Smooth muscle cell (in vitro differentiated cells): ENCODE measurements around the gene TTC28. TPM values are rescaled to one million over a fixed set of nuclear protein-coding genes. Genes with fewer than 3 reads are reported as not detected.
A peak's percentile ranks its signal among the peaks of the same experiment; 100 is the strongest.
"Not testable (repeated sequence)": the region's sequence is repeated elsewhere in the genome, so short reads cannot be mapped to it uniquely, and the experiment has no call there.

Experiments used
- DNase-seq: peaks from one replicate; lab custom pipeline; 2025; ENCODE audit not compliant: unreplicated experiment; lab: John Stamatoyannopoulos, UW
- H2AFZ ChIP-seq: fragments of 200-600 bp; sonication (generic); 2 replicates; pipeline ENCODE4 v1.6.0; 2016; ENCODE audit warnings: antibody characterized with exemption, low read depth, mild to moderate bottlenecking
- H3F3A ChIP-seq: fragments of 200-600 bp; sonication (generic); 2 replicates; pipeline ENCODE4 v1.6.0; 2017; ENCODE audit warnings: antibody characterized with exemption, low read depth
- H3K27ac ChIP-seq: fragments of 200-600 bp; sonication (generic); 2 replicates; pipeline ENCODE4 v1.5.1; 2016; ENCODE audit warnings: low read depth, mild to moderate bottlenecking
- H3K27me3 ChIP-seq: fragments of 200-600 bp; sonication (generic); 2 replicates; pipeline ENCODE4 v1.6.1; 2016; ENCODE audit warnings: low read depth, mild to moderate bottlenecking
- H3K36me3 ChIP-seq: fragments of 200-600 bp; sonication (generic); 2 replicates; pipeline ENCODE4 v1.5.1; 2016; ENCODE audit warnings: low read depth
- H3K4me1 ChIP-seq: fragments of 200-600 bp; sonication (generic); 2 replicates; pipeline ENCODE4 v1.5.1; 2016; ENCODE audit warnings: low read depth
- H3K4me2 ChIP-seq: fragments of 200-600 bp; sonication (generic); 2 replicates; pipeline ENCODE4 v1.6.0; 2016; ENCODE audit warnings: mild to moderate bottlenecking
- H3K4me3 ChIP-seq: fragments of 200-600 bp; sonication (generic); 2 replicates; pipeline ENCODE4 v1.5.1; 2016; ENCODE audit warnings: mild to moderate bottlenecking
- H3K79me2 ChIP-seq: fragments of 200-600 bp; sonication (generic); 2 replicates; pipeline ENCODE4 v1.6.0; 2016; ENCODE audit warnings: low read depth, mild to moderate bottlenecking
- H3K9ac ChIP-seq: fragments of 200-600 bp; sonication (generic); 2 replicates; pipeline ENCODE4 v1.6.0; 2016; ENCODE audit warnings: low read depth
- H3K9me3 ChIP-seq: fragments of 200-600 bp; sonication (generic); replicated peaks from 2 replicates; pipeline ENCODE4 v1.5.1; 2016; ENCODE audit warnings: low read depth
- H4K20me1 ChIP-seq: fragments of 200-600 bp; sonication (generic); 2 replicates; pipeline ENCODE4 v1.6.0; 2016; ENCODE audit warnings: low read depth
- CTCF ChIP-seq: fragments of 200-600 bp; sonication (generic); IDR thresholded peaks from 2 replicates; pipeline ENCODE4 v1.5.1; 2017; ENCODE audit warnings: borderline replicate concordance, mild to moderate bottlenecking, antibody characterized with exemption; ENCODE audit not compliant: insufficient read depth, poor library complexity, severe bottlenecking
- WGBS: methylation state at CpG from one replicate; pipeline ENCODE4 v1.1.7; 2016; ENCODE audit warnings: low lambda C conversion rate; 5-methylcytosine and 5-hydroxymethylcytosine counted together
- polyA plus RNA-seq: library from polyadenylated mRNA; unstranded; fragments of >200 nt; fragmentation: Nextera tagmentation; extraction: Ambion mirVana; gene quantifications from 2 replicates; pipeline ENCODE4 v1.2.1, GENCODE V29; 2016
- total RNA-seq: library from RNA; depleted of rRNA; stranded (reverse); fragments of >200 nt; gene quantifications from 2 replicates; pipeline ENCODE4 v1.2.3, GENCODE V29; 2014

TTC28 gene
- total RNA-seq (17.9 and 33.6 TPM in 2 replicates), polyA plus RNA-seq (6.3 and 9.8 TPM in 2 replicates)

- H3K4me3 ChIP-seq, result peak within 1 kb of the TSS; percentile 85
- H3K27me3 ChIP-seq, H3K9me3 ChIP-seq, H3K36me3 ChIP-seq, H3K27ac ChIP-seq, H3F3A ChIP-seq, H3K4me1 ChIP-seq, H3K79me2 ChIP-seq: not testable (repeated sequence)
- H4K20me1 ChIP-seq, result peaks cover 13% of the 10 kb centered on the region
- peak within 1 kb of the TSS; percentile 90 for H2AFZ ChIP-seq
- DNase-seq, result peak; percentile 47
- WGBS, result 9% methylated on average over 88 of the region's 101 CpGs
- H3K9ac ChIP-seq, result peak within 1 kb of the TSS; percentile 73
- peak within 1 kb of the TSS; percentile 85 for H3K4me2 ChIP-seq
These were observed at the start of gene TTC28 for GRCh38 chr22:28679611-28680287. TSS of gene TTC28 (minus strand) at chr22:28679840. CDS start at chr22:28679723, 117 bp downstream.

GRCh38 chr22:28728621-28729313, 49.1 kb upstream of the TTC28 start:
- no peak overlapping the region for H3K4me3 ChIP-seq
- H4K20me1 ChIP-seq, result no peaks in the 10 kb centered on the region
- no peaks in the 10 kb centered on the region for H3K9me3 ChIP-seq
- H3F3A ChIP-seq, result no peaks in the 10 kb centered on the region
- H3K27me3 ChIP-seq, result no peaks in the 10 kb centered on the region
- no peak for TF ChIP-seq CTCF
- DNase-seq, result no peak
- no peak overlapping the region for H2AFZ ChIP-seq
- H3K4me1 ChIP-seq, result no peaks in the 10 kb centered on the region
- no peak overlapping the region for H3K9ac ChIP-seq
- no peaks in the 10 kb centered on the region for H3K36me3 ChIP-seq
- H3K79me2 ChIP-seq, result no peaks in the 10 kb centered on the region
- H3K27ac ChIP-seq, result no peak overlapping the region
- WGBS, result 81% methylated on average over 10 of the region's 10 CpGs
- no peak overlapping the region for H3K4me2 ChIP-seq

GRCh38 chr22:28728002-28728401, 48.4 kb upstream of the TTC28 start:
- no peak for DNase-seq
- no peak overlapping the region for H3K4me3 ChIP-seq
- no peak overlapping the region for H2AFZ ChIP-seq
- TF ChIP-seq CTCF, result no peak
- H3K36me3 ChIP-seq, result no peaks in the 10 kb centered on the region
- H3K79me2 ChIP-seq, result no peaks in the 10 kb centered on the region
- no peak overlapping the region for H3K9ac ChIP-seq
- H3K27me3 ChIP-seq, result no peaks in the 10 kb centered on the region
- H3F3A ChIP-seq, result no peaks in the 10 kb centered on the region
- H3K4me1 ChIP-seq, result no peaks in the 10 kb centered on the region
- no peaks in the 10 kb centered on the region for H3K9me3 ChIP-seq
- H4K20me1 ChIP-seq, result no peaks in the 10 kb centered on the region
- WGBS, result 96% methylated on average over 1 of the region's 1 CpG
- H3K27ac ChIP-seq, result no peak overlapping the region
- H3K4me2 ChIP-seq, result no peak overlapping the region

GRCh38 chr22:28718044-28718443, 38.4 kb upstream of the TTC28 start:
- H3K27ac ChIP-seq, result no peak overlapping the region
- no peak overlapping the region for H3K4me2 ChIP-seq
- 98% methylated on average over 3 of the region's 3 CpGs for WGBS
- no peaks in the 10 kb centered on the region for H4K20me1 ChIP-seq
- no peaks in the 10 kb centered on the region for H3K4me1 ChIP-seq
- DNase-seq, result no peak
- H3F3A ChIP-seq, result peaks cover under 1% of the 10 kb centered on the region
- no peak overlapping the region for H3K4me3 ChIP-seq
- no peaks in the 10 kb centered on the region for H3K27me3 ChIP-seq
- H2AFZ ChIP-seq, result no peak overlapping the region
- H3K9ac ChIP-seq, result no peak overlapping the region
- no peaks in the 10 kb centered on the region for H3K79me2 ChIP-seq
- TF ChIP-seq CTCF, result no peak
- H3K9me3 ChIP-seq, result no peaks in the 10 kb centered on the region
- no peaks in the 10 kb centered on the region for H3K36me3 ChIP-seq
